Tibial artery (tissue), 4 donors: ENCODE data around the gene ADAMTS9.

Experiments used
- DNase-seq, 2 donors: peaks; one replicate each; pipeline ENCODE4 v3.0.0-alpha.2; 2019
- H3K27ac ChIP-seq, 2 donors: fragments of 200-600 bp; sonication (generic) in 1 of 2; 1 replicate in 1 of 2; 2 replicates in 1 of 2; pipeline ENCODE4 v1.5.1; 2018 to 2019; ENCODE audit warnings: mild to moderate bottlenecking in 1 of 2
- H3K27me3 ChIP-seq, 2 donors: fragments of 200-600 bp; sonication (generic) in 1 of 2; one replicate each; pipeline versions ENCODE4 v1.5.1 to v1.6.0; 2016 to 2019
- H3K36me3 ChIP-seq, 3 donors: fragments of 200-600 bp; sonication (generic) in 2 of 3; one replicate each; pipeline ENCODE4 v1.5.1; 2016 to 2019; ENCODE audit warnings: mild to moderate bottlenecking in 2 of 3
- H3K4me1 ChIP-seq, 4 donors: fragments of 200-600 bp; sonication (generic) in 2 of 4; 1 replicate in 3 of 4; 2 replicates in 1 of 4; pipeline ENCODE4 v1.5.1; 2016 to 2019
- H3K4me3 ChIP-seq, 2 donors: fragments of 200-600 bp; sonication (generic) in 1 of 2; 1 replicate in 1 of 2; 2 replicates in 1 of 2; pipeline ENCODE4 v1.5.1; 2018 to 2019; ENCODE audit warnings: mild to moderate bottlenecking in 2 of 2
- H3K9me3 ChIP-seq, 3 donors: fragments of 200-600 bp; sonication (generic) in 1 of 3; one replicate each; pipeline ENCODE4 v1.5.1; 2016 to 2019
- intact Hi-C: fragments of 100-400 bp; cut with DNase I; formaldehyde crosslinking; loops from one replicate; pipeline ENCODE4 v1.15.0; 2023; ENCODE audit warnings: low total_unique reads
- TF ChIP-seq, protein P1 (sequence below), 2 experiments: fragments of 200-600 bp in 1 of 2; fragments of 450-650 bp in 1 of 2; IDR thresholded peaks; one replicate each; pipeline ENCODE4 v1.5.1; 2017 to 2019; ENCODE audit warnings: antibody characterized with exemption in 2 of 2, mild to moderate bottlenecking in 1 of 2, moderate library complexity in 1 of 2

The ADAMTS9 gene

DNA sequence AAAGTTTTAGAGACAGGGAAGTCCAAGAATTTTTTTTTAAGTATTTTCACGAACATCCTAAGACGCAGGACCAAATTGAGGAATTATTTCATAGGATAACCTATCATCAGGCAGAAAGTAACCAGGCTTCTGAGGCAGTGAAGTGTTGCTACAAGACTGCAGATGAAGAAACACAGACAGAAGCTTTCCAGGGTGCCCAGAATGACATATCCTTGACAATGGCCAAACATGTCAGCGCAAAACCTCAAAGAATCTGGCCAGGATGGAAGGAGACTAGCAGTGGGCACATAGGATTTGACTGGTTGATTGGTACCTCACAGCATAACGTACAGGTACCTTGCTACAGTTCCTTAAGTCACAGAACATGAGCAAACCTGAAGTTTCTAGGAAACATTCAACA is 7.5 kb downstream of the ADAMTS9 start:
- no peaks in the 10 kb centered on the region for H3K9me3 ChIP-seq
- no peak overlapping the region for H3K27ac ChIP-seq
- H3K4me3 ChIP-seq: no peak overlapping the region
- H3K4me1 ChIP-seq: peaks cover 0 to 34% (median 1%) of the 10 kb centered on the region in 4 donors
- TF ChIP-seq, protein P1, sequence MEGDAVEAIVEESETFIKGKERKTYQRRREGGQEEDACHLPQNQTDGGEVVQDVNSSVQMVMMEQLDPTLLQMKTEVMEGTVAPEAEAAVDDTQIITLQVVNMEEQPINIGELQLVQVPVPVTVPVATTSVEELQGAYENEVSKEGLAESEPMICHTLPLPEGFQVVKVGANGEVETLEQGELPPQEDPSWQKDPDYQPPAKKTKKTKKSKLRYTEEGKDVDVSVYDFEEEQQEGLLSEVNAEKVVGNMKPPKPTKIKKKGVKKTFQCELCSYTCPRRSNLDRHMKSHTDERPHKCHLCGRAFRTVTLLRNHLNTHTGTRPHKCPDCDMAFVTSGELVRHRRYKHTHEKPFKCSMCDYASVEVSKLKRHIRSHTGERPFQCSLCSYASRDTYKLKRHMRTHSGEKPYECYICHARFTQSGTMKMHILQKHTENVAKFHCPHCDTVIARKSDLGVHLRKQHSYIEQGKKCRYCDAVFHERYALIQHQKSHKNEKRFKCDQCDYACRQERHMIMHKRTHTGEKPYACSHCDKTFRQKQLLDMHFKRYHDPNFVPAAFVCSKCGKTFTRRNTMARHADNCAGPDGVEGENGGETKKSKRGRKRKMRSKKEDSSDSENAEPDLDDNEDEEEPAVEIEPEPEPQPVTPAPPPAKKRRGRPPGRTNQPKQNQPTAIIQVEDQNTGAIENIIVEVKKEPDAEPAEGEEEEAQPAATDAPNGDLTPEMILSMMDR (IDR thresholded peaks at IDR 0.05): no peak
- H3K27me3 ChIP-seq: no peaks in the 10 kb centered on the region
- intact Hi-C loops: no loop called here
- peaks cover 0 to 14% (median 0%) of the 10 kb centered on the region in 3 donors for H3K36me3 ChIP-seq
- DNase-seq: no peak

DNA sequence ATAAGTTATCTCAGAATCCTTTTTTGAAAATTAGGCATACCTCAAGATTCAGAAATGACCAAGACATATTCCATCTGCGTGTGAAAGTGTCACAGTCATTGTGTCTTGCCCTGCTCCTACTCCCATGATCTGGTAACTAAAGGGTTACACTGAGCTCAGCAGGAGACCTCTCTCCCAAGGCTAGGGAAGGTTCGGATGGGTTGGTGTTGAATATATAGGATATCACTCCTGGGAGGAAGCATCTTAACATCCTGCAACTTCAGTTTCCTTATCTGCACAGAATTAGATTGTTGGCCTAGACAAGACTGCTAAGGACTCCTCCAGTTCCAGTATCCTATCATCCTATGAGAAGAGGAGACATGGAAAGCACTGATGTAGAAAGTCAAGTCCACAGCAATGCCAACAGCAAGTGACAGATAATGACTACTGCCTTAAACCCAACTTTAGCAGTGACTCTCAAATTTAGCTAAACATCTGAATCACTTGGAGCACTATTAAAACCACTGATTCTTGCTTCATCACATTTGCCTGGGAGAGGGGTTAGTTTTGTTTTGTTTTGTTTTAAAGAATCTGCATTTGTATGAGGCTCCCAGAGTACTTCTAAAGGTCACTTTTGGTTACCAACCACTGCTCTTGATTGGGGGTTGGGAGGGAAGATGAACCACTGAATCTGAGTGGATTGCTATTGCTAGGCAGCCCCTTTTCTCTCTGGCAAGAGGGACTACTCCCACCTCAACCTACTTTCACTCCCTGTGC is 9.7 kb downstream of the ADAMTS9 start:
- H3K4me3 ChIP-seq: no peak overlapping the region
- DNase-seq: no peak
- intact Hi-C loops: no loop called here
- H3K4me1 ChIP-seq: peaks cover 0 to 41% (median 10%) of the 10 kb centered on the region in 4 donors
- H3K27me3 ChIP-seq: no peaks in the 10 kb centered on the region
- peak overlapping the region in 1 of 2 donors; percentile 73 for H3K27ac ChIP-seq
- TF ChIP-seq, protein P1 (IDR thresholded peaks at IDR 0.05): no peak
- H3K36me3 ChIP-seq: peaks cover 0 to 14% (median 0%) of the 10 kb centered on the region in 3 donors
- H3K9me3 ChIP-seq: no peaks in the 10 kb centered on the region

DNA sequence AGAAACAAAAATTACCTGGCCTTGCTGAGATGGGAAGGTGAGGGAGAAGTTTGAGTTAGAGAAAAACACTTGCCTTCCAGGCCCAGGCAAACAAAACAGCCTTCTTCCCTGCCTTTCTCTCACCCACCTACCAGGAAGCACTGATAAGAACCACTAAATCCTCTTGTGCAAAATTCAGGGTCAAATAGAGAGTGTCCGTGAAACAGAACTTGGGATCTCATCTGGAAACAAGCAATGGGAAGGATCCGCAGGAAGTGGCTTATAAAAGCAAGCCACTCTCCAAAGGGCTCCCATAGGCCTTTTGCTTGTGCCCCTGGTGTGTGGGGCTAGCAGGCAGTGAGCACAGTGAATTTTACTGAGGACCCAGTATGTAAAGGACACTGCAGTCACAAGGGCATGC is 11.0 kb downstream of the ADAMTS9 start:
- intact Hi-C loops: no loop called here
- peak overlapping the region in 1 of 2 donors; percentile 73 for H3K27ac ChIP-seq
- DNase-seq: no peak
- H3K4me3 ChIP-seq: no peak overlapping the region
- no peaks in the 10 kb centered on the region for H3K27me3 ChIP-seq
- TF ChIP-seq, protein P1 (IDR thresholded peaks at IDR 0.05): no peak
- peaks cover 0 to 14% (median 0%) of the 10 kb centered on the region in 3 donors for H3K36me3 ChIP-seq
- no peaks in the 10 kb centered on the region for H3K9me3 ChIP-seq
- peaks cover 0 to 39% (median 10%) of the 10 kb centered on the region in 4 donors for H3K4me1 ChIP-seq

DNA sequence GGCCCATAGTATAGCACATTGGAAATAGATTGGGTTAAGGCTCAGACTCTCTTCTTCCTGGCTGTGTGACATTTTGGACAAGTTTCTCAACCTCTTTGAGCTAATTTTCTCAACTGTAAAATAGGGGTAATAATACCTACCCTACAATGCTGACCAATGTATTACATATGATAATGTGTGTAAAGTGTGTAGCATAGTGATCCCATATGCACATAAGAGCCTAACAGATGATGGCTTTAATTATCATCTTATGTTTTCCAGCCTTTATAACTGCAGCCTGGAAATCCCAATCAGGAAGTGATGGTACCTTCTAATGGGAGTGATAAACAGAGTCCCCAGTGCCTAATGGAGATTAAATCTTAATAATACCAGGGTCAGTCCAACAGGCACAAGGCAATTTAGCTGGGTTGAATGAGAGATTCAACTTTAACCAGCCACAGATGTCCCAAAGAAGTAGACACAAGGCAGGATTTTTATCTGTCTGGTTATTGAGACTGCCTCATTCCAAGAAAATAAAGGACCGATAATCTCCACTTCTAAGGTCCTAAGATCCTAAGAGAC is 12.0 kb downstream of the ADAMTS9 start:
- TF ChIP-seq, protein P1 (IDR thresholded peaks at IDR 0.05): no peak
- intact Hi-C loops: no loop called here
- H3K27me3 ChIP-seq: no peaks in the 10 kb centered on the region
- no peak overlapping the region for H3K4me3 ChIP-seq
- H3K4me1 ChIP-seq: peaks cover 0 to 35% (median 10%) of the 10 kb centered on the region in 4 donors
- peak overlapping the region in 1 of 2 donors; percentile 73 for H3K27ac ChIP-seq
- H3K36me3 ChIP-seq: peaks cover 0 to 11% (median 0%) of the 10 kb centered on the region in 3 donors
- DNase-seq: no peak
- no peaks in the 10 kb centered on the region for H3K9me3 ChIP-seq

DNA sequence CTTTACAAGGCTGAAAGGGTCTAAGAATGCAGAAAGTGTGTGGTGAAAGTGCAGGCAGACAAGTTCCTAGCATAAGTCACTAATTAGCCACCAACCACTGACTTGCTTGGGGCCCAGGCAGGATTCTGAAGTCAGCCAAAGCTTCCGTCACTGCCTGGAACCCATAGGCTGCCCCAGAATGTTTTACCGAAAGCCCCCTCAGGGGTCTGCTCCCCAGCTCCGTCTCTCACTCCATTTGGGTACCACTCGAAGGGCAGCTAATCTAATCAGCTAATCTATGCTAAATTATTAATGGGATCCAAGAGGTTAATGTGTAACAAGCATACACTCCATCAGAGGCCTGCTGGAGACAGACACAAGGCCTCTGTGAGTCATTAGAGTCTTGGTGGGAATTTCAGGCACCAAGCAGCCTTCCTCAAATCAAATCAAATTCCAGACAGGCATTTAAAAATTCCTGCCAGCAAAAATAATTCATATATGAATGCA is 13.2 kb downstream of the ADAMTS9 start:
- Histone ChIP-seq H3K36me3 (peaks cover 0 to 9% (median 0%) of the 10 kb centered on the region in 3 donors), H3K27me3 (no peaks in the 10 kb centered on the region), H3K4me1 (peaks cover 0 to 35% (median 11%) of the 10 kb centered on the region in 4 donors), H3K9me3 (no peaks in the 10 kb centered on the region), H3K27ac (peak overlapping the region; percentile 51 to 73), H3K4me3 (no peak overlapping the region)
- no peak for DNase-seq
- TF ChIP-seq, protein P1 (IDR thresholded peaks at IDR 0.05): no peak
- intact Hi-C loops: no loop called here
